AG08395 (cell line): Measurements from ENCODE around the gene BSDC1.
"Not testable (repeated sequence)": the region's sequence is repeated elsewhere in the genome, so short reads cannot be mapped to it uniquely, and the experiment has no call there.

Experiments used
- DNase-seq: peaks from one replicate; pipeline ENCODE4 v3.0.0; 2012; ENCODE audit warnings: mixed read lengths, low spot score

BSDC1 gene, protein sequence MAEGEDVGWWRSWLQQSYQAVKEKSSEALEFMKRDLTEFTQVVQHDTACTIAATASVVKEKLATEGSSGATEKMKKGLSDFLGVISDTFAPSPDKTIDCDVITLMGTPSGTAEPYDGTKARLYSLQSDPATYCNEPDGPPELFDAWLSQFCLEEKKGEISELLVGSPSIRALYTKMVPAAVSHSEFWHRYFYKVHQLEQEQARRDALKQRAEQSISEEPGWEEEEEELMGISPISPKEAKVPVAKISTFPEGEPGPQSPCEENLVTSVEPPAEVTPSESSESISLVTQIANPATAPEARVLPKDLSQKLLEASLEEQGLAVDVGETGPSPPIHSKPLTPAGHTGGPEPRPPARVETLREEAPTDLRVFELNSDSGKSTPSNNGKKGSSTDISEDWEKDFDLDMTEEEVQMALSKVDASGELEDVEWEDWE

DNA sequence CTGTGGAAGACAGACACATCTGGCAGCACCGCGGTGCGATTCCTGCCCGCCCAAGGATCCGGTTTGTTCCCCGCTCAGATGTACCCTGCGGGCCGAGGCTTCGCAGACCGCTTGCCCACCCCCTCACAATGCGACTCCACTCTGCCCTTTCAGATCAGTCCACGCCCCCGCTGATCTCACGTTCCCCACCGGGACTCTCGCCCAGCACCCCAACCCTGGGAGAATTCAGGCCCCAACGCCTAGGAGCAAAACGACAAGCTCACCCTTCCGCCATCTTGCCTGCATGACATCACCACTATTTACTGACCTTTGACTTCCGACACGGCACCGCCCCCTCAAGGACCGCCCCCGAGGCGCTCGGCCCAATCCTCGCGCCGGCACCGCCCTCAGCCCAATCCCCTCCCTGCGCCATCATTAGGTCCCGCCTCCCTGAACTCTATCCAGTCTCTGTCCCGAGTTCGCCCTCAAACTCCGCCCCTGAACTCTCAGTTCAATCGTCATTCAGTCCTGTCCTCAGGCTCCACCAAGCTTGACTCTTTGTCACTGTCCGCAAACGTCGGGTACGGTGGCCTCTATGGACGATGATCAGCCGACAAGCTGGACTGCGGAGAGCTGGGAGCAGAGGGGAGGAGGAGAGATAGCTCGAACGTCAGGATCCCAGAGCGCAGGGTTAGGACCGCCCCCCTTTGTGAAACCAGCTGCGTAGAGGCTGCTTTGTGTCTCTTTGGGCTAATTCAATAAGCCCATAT lies at the start of gene BSDC1:
Gene BSDC1 (minus strand): TSS at position 301 of the 749 bp plus-strand sequence. CDS start 27 bp downstream, at position 274.
- peak; percentile 99 for DNase-seq

DNA sequence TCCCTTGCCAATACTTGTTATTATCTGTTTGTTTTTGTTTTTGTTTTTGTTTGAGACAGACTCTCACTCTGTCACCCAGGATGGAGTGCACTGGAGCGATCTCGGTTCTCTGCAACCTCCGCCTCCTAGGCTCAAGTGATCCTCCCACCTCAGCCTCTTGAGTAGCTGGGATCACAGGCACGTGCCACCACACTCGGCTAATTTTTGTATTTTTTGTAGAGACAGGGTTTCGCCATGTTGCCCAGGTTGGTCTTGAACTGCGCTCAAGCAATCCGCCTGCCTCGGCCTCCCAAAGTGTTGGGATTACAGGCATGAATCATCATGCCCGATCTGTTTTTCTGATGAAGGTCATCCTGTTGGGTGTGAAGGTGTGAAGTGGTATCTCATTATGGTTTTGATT lies 47.2 kb upstream of the BSDC1 start:
- not testable (repeated sequence) for DNase-seq

DNA sequence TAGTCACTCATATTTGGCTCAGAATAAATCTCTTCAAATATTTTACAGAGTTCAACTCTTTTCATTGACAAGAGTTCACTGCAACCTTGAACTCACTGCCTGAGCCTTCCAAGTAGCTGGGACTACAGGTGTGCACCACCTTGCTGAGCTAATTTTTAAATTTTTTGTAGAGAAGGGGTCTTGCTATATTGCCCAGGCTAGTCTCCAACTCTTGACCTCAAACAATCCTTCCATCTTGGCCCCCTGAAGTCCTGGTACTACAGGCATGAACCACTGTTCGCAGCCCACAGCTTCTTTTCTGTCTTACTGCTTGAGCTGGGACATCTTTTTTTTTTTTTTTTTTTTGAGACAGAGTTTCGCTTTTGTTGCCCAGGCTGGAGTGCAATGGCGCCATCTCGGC lies 44.5 kb upstream of the BSDC1 start:
- not testable (repeated sequence) for DNase-seq

DNA sequence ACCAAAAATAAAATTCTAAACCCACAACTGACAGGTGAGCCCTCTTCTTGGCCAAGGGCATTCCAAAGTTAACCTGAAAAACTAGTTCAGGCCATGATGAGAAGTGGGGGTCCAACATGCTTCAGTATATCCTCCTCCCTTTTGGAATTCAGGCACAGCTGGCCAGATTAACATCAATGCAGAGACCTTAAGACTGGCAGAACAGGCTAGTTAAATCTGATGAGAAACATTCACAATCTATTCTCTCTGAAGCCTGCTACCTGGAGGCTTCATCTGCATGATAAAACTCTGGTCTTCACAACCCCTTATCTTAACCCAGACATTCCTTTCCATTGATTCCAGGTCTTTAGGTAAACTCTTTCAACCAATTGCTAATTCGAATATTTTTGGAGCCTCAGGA lies 43.9 kb upstream of the BSDC1 start:
- DNase-seq, result no peak

DNA sequence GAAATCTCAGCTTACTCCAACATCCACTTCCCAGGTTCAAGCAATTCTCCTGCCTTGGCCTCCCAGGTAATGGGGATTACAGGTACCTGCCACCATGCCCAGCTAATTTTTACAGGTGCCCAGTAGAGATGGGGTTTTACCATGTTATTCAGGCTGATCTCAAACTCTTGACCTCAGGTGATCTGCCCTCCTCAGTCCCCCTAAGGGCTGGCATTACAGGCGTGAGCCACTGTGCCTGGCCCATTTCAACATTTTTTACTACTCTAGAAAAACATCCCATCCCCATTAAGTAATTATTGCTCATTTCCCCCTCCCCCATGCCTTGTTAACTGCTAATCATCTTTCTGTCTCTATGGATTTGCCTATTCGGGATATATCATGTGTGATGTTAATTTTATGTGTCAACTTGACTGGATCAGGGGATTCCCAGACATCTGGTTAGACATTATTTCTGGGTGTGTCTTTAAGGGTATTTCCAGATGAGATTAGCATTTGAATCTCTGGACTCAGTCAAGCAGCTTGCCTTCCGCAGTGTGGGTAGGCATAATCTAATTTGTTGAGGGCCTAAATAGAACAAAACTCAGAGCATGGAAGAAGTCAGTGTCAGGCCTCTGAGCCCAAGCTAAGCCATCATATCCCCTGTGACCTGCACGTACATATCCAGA lies 37.6 kb upstream of the BSDC1 start:
- no peak for DNase-seq

DNA sequence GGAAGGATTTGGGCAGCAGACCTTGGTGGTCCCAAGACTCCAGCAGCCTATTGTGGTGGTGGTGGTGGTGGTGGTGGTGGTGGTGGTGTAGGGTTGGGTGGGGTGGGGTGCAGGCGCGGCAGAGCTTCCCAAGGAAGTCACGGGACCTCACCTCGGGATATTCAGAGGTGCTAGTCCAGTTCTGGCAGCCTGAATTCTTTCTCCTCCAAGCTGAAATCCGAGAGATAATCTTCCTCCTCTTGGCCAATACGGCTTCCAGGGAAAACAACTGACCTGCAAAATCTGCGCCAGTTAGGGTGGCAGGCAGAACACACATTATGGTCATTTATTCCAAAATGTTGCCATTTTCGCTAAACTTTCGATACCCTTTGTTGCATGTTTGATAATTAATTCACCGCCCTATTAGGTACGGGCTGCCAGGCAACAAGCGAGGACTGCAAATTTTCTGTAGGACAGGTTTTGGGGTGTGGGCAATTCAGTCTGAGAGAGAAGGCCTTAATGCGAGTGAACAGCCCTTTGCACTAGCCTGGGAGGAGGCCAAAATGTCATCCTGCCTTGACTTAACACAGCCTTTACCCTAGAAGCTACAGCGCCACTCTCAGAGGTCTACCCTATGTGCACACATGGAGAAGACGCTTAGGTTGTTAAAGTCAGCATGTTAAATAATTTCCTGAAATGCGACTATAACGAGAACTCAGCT lies 33.2 kb upstream of the BSDC1 start:
- DNase-seq, result no peak

DNA sequence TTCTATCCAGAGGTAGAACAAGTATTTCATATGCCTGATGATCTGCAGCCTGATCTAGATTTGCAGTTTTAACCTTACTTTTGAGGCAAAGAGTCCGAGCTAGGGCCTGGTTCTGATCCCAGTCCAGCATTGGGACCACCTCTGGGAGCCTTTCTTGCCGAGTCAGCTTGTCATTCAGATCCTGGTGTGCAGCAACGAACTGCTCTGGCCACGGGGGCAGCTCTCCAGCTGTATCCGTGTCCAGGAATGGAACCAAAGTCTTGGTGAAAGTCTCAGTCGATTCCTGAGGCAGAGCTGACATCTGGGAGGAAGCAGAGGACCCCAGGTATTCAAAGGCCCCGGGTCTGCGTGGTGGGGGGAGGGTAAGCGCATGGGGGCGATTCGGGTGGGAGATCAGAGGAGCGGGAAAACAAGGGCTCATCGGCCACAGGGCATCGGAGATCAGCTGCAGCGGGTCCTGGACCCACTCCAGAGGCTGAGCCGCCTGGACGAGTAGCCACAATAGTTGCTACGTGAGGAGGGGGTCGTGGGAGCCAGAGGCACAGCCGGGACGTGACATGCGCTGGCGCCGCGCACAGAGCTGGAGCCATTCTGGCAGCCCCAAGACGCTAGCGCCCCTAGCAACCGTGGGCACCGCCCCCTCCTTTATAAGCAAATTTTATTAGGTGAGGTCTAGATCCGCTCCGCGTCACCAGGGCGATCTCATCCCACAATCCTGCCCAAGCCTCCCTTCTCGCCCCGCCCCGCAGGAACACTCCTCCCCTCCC lies 32.4 kb upstream of the BSDC1 start:
- no peak for DNase-seq

DNA sequence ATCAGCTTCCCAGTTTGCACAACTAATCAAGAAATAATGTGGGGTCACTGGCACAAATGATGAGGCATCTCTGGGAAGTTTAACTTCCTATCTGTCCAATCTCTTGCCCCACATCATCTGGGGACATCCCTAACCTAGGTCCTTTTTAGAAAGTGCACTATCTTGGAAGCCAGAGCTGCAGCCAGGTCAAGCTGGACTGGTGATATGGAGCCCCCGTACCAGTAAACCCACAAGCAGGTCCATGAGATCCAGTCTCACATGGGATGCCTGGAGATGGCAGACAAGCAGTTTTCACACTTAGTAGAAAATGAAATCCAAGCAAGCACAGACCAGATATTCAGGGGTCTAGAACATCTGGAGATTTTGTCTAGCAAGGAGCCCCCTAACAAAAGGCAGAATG lies 27.5 kb upstream of the BSDC1 start:
- DNase-seq, result no peak

DNA sequence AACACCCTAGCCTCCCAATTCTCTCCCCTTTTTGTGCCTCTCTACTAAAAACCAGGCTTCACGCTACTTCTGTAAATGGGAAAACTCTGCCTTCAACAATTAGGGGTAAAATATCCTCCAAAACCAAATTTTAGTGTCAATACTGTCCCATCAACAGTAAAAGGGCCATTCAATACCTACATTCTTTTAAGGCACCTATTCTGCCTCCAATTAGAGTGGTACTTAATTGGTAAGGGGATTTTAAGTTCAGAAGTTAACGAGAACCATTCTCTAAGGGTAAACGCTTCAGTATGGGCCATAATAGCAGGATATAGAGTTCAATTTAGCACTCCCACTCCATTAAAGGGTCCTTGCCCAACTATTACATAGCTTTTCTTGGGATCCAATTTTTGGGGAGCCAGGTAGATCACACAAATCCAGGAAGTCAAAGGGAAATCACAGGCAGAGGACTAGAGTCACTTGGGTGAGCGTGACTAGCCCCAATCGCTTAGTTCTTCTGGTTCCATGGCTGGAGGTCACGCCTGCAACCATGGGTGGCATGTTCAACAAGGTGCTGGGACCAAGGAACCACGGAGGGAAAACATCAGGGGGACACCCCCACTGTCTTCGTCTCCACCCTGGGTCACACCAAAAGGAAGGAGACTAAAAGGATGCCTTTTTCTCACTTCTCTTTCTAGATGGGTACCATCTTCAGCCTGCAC lies 20.1 kb upstream of the BSDC1 start:
- no peak for DNase-seq

DNA sequence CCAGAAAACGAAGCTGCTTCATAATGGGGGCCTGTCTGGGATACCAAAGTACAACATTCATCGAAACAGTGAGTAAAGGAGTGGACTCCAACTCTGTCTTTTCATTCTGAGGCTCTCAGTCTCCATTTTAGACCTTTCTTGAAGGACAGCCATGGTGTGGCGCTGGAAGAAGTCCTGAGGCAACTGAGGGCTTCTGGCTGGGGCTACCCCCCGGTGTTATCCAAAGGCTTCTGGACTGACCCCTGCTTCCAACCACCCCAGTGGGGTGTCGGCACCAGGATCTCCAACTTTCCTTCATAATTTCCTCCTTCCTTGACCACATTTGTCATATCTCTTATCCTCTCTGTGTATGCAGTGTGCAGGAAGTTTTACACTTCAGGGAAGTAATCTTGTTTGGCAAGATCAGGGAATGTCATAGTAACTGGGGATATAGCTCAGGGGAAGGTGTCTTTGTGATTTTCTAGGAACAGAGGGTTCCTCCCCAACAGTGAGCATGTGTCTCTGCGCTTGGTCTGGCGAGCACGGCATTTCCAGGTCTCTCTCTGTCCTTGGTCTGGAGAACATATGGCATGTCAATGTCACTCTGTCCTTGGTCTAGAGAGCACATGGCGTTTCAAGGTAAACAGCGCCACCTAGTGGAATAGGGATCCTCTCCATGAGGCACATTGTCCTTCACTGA lies 19.4 kb upstream of the BSDC1 start:
- DNase-seq, result peak; percentile 70

DNA sequence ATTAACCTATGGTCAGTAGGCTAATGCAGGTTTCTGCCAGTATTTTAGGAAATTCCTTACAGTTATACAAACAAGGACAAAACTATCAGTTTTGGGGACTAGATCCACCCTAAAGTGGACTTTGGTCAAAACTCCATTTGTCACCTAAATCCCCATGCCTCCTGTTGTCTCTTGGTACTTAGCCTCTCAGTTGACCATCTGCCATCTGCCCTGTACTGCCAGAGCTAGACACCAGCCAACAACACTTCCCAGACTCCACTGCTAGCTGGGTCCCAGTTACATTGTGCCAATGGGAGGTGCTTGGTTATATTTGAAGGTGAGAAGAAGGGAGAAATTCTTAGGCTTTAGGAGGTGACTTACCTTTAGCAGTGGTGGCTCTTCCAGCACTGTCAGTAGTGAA lies 17.0 kb upstream of the BSDC1 start:
- no peak for DNase-seq

DNA sequence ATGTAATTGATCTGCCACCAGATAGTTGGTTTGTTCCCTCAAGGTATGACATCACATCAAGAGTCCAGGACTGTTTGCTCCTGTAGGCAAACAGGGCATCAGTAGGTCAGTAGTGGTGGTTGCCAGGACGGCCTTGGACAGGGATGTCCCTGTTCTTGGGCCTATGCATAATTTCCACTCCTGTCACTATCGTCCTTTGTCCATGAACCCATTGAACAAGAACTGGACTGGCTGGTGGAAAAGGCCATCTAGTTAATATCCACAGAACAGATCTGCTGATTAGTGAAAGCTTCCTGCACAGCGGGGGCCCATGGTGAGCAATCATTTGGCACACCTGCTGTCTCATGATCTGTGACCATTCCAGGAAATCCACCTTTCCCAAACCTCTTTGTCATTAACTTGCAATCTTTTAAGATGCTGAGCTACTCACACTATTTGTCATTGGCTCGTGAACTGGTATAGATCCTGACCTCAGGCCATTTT lies 12.4 kb upstream of the BSDC1 start:
- no peak for DNase-seq

DNA sequence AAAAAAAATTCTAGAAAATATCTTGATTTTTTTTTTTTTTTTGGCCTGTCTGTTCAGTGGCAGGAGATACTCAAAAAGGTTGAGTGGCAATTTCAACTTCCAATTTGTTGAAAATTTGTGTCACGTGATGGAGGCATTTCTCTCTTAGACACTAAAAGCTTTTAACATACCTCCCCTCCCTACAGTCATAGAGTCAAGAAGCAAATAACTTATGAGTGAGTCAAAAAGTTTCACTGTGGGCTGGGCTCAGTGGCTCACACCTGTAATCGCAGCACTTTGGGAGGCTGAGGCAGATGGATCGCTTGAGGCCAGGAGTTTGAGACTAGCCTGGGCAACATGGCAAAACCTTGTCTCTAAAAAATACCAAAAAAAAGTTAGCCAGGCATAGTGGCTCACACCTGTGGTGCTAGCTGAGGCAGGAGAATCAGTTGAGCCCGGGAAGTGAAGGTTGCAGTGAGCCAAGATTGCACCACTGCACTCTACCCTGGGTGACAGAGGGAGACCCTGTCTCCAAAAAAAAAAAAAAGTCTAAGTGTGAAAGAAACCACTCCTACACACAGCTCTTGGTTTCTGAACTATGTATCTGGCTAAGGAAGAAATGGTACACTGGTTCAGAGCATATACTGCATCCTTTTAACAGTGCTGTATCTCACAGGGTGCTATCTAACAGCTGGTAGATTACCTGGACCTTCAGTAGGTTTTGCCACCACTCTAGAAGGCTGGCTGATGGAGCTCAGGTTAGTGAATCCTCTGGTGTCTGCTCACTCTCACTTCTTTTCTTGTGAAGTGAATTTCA lies 11.6 kb upstream of the BSDC1 start:
- DNase-seq, result no peak

DNA sequence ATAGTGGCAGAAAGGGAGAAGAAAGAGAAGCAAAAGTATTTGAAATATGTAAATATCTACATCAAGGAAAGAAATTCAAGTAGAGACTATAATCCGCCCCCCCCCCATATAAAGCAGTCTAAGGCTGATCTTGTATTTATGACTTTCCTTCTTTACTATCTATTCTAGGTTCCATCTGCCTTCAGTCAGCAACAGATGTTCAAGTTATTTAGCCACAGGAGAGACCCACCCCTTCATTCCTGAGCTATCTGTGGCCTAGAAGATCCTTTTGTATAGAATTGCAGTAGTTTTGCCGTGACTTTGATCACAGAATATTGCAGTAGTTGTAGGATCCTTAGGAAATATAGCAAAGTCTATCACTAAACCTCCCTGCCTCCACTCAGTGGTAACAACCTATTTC lies 10.7 kb upstream of the BSDC1 start:
- no peak for DNase-seq

DNA sequence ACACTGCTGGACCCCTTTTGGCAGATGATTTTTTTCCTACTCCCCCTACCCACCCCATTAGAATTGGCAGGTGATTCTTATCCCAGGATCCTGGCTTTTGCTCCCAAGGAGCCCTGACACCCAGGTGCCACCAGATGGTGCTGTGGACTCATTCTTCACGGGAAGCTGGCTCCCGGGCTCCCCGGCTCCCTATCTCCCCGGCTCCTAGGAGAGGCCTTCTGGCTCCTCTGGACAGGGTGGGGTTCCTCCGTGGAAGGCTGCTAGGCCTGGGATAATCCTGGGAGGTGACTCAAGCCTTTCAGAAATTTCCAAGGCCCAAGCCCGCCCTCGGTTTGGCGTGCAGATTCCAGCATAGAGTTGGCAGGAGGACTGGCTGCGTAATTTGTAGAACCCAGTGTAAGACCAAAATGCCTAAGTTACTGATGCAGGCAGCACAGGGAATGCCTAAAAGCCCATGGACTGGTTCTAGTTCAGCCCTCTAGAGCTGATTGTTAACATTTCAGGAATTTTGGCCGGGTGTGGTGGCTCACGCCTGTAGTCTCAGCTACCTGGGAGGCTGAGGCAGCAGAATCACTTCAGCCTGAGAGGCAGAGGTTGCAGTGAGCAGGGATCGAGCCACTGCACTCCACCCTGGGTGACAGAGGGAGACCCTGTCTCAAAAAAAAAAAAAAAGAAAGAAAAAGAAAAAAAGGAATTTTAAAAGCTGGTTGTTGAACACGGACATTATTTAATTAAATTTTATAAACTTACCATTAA lies 6.8 kb upstream of the BSDC1 start:
- DNase-seq, result peak; percentile 97

DNA sequence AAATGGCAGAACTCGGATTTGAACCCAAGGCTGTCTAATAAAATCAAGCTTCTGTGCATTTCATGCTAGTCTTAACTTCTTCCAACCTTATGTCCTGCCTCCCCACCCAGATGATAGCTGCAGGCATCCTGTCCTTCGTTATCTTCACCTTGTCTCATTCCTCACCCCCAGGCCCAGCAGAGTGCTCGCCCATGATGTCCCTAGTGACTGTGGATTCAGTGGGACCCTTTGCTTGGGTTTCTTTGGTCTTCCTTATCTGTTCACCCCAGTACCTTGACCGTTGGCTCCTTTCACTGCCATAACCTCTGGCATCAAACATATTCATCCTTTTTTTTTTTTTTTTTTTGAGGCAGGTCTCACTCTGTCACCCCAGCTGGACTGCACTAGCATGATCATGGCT lies 5.6 kb upstream of the BSDC1 start:
- no peak for DNase-seq

DNA sequence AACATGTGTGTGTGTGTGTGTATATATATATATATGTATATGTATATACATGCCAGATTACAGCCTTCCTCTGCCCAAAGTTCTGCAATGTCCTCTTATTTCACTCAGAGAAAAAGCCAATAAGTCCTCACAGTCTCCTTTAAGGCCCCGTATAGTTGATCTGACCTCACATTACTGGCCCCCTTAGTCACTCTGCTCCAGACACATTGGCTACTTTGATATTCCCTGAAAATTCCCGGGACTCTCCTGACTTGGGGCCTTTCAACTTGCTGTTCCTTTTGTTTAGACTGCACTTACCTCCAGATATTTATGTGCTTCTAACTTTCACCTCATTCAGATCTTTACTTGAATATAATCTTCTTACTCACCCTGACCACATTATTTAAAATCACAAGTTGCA lies 4.2 kb upstream of the BSDC1 start:
- DNase-seq, result no peak

DNA sequence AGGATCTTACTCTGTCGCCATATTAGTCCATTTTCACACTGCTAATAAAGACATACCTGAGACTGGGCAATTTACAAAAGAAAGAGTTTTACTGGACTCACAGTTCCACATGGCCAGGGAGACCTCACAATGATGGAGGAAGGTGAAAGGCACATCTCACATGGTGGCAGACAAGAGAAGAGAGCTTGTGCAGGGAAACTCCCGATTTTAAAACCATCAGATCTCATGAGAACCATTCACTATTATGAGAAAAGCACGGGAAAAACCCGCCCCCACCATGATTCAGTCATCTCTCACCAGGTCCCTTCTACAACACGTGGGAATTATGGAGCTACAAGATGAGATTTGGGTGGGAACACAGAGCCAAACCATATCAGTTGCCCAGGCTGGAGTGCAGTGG lies 2.3 kb upstream of the BSDC1 start:
- DNase-seq, result not testable (repeated sequence)
